ENCODE data around the gene TUBAL3.

DNA sequence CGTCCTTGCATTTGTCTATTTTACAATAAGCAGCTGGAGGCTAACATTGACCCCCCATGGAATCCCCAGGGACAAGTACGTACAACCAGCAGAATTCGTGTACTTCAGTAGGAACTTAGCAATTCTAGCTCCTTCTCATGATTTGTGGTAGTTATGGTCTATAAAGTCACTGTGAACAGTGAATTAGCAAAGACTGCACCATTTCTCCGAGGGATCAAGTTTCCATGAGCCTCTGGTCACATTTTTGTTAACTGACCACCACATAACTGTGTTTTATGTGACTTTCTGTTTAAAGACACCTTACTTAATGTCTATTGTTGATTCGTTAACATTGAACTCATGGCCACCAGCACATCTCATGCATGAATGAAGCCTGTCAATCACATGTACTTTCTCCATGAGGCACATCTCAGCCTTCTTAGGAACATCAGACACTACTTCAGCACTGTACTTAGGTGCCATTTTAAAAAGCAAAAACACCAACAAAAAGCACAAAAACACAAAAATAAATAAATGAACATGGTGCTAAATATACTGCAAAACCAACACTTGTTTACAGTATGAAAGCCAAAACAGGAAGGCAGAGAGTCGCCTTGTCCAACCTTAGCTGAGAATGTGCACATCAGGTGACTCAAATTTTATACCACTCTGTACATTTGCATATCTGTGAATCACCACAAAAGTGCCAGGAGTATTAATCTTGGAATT is 48.9 kb downstream of the TUBAL3 start:
- TF ChIP-seq, protein P1, sequence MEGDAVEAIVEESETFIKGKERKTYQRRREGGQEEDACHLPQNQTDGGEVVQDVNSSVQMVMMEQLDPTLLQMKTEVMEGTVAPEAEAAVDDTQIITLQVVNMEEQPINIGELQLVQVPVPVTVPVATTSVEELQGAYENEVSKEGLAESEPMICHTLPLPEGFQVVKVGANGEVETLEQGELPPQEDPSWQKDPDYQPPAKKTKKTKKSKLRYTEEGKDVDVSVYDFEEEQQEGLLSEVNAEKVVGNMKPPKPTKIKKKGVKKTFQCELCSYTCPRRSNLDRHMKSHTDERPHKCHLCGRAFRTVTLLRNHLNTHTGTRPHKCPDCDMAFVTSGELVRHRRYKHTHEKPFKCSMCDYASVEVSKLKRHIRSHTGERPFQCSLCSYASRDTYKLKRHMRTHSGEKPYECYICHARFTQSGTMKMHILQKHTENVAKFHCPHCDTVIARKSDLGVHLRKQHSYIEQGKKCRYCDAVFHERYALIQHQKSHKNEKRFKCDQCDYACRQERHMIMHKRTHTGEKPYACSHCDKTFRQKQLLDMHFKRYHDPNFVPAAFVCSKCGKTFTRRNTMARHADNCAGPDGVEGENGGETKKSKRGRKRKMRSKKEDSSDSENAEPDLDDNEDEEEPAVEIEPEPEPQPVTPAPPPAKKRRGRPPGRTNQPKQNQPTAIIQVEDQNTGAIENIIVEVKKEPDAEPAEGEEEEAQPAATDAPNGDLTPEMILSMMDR (IDR thresholded peaks at IDR 0.05) = no peak
- no peak for TF ChIP-seq POLR2AphosphoS5 (IDR thresholded peaks at IDR 0.05; ENCODE audit: low read depth, low read length)

Measured in Panc1 (cell line).